GM12878 (cell line): Measurements from ENCODE around the gene CD58. TPM values are rescaled to one million over a fixed set of nuclear protein-coding genes. Genes with fewer than 3 reads are reported as not detected.

Experiments
- ATAC-seq: fragments of 200-7000 bp; cut with Tn5 transposase; 3 replicates; pipeline ENCODE4 v1.9.1; 2020; ENCODE audit warnings: mild to moderate bottlenecking, moderate library complexity
- BruUV-seq: library from RNA; stranded (reverse); fragments of 400-500 nt; replicated peaks from 2 replicates; lab custom pipeline; 2021; lab: Mats Ljungman, UMichigan
- CTCF ChIA-PET: fragments of 300-600 bp; sonication (Branson Sonifier 250); formaldehyde crosslinking; extraction: SDS; loops from one replicate; lab custom pipeline; 2021; ENCODE audit warnings: inconsistent platforms; lab: Yijun Ruan, JAX
- POLR2A ChIA-PET: fragments of 350-600 bp; formaldehyde crosslinking; extraction: SDS; loops from one replicate; lab custom pipeline; 2021; ENCODE audit warnings: inconsistent platforms; lab: Charles Lee
- RAD21 ChIA-PET: fragments of 300-600 bp; sonication (Branson Sonifier 250); formaldehyde crosslinking; loops from one replicate; lab custom pipeline; 2023; ENCODE audit warnings: antibody characterized with exemption; ENCODE audit not compliant: unreplicated experiment; lab: Charles Lee
- SMC1A ChIA-PET: fragments of 300-600 bp; sonication (Branson Sonifier 250); formaldehyde crosslinking; loops from one replicate; lab custom pipeline; 2023; ENCODE audit not compliant: unreplicated experiment, uncharacterized antibody; lab: Charles Lee
- DNase-seq: peaks from one replicate; pipeline ENCODE4 v3.0.0-alpha.2; 2011; ENCODE audit warnings: low read depth, low spot score
- FAIRE-seq: peaks from 3 replicates; lab custom pipeline; 2011; peaks lifted over from hg19 to GRCh38; lab: Jason Lieb, UNC
- H2AFZ ChIP-seq: 2 replicates; pipeline ENCODE4 v1.6.0; 2011; ENCODE audit warnings: low read depth, low read length, control low read depth; ENCODE audit not compliant: control insufficient read depth
- H3K27ac ChIP-seq: 2 replicates; pipeline ENCODE4 v1.5.1; 2011; ENCODE audit warnings: control low read depth; ENCODE audit not compliant: control insufficient read depth, insufficient read depth
- H3K27me3 ChIP-seq, 2 experiments: replicated peaks in 1 of 2; 2 replicates each; pipeline versions ENCODE4 v1.6.0 to v1.6.1; 2011; ENCODE audit warnings: low read length in 1 of 2; ENCODE audit not compliant: control insufficient read depth in 2 of 2, insufficient read depth in 2 of 2
- H3K36me3 ChIP-seq, 2 experiments: 2 replicates each; pipeline ENCODE4 v1.5.1; 2011; ENCODE audit warnings: low read length in 1 of 2; ENCODE audit not compliant: control insufficient read depth in 2 of 2, insufficient read depth in 2 of 2
- H3K4me1 ChIP-seq: 2 replicates; pipeline ENCODE4 v1.6.1; 2011; ENCODE audit warnings: mild to moderate bottlenecking, low read length, moderate library complexity, mixed read lengths; ENCODE audit not compliant: control insufficient read depth, insufficient read depth
- H3K4me2 ChIP-seq: 2 replicates; pipeline ENCODE4 v1.6.0; 2011; ENCODE audit warnings: control low read depth; ENCODE audit not compliant: control insufficient read depth, insufficient read depth
- H3K4me3 ChIP-seq: fragments of 200-600 bp; sonication (generic); 2 replicates; pipeline ENCODE4 v1.5.1; 2016
- H3K79me2 ChIP-seq: 2 replicates; pipeline ENCODE4 v1.6.0; 2011; ENCODE audit warnings: low read length; ENCODE audit not compliant: control insufficient read depth, insufficient read depth
- H3K9ac ChIP-seq: 2 replicates; pipeline ENCODE4 v1.8.0; 2011; ENCODE audit warnings: low read length, control low read depth, mixed read lengths; ENCODE audit not compliant: control insufficient read depth, insufficient read depth
- H3K9me3 ChIP-seq: replicated peaks from 3 replicates; pipeline ENCODE4 v1.5.1; 2011; ENCODE audit warnings: mild to moderate bottlenecking, low read length; ENCODE audit not compliant: control insufficient read depth, insufficient read depth
- H4K20me1 ChIP-seq: 2 replicates; pipeline ENCODE4 v1.6.0; 2011; ENCODE audit not compliant: control insufficient read depth, insufficient read depth
- FOS ChIP-seq: IDR thresholded peaks from 3 replicates; pipeline ENCODE4 v1.6.1; 2011; ENCODE audit warnings: borderline replicate concordance; ENCODE audit not compliant: insufficient read length; ENCODE audit errors: extremely low read depth
- GATAD2B ChIP-seq: fragments of 450-650 bp; conservative IDR thresholded peaks from 2 replicates; pipeline ENCODE4 v1.6.1; 2017; ENCODE audit warnings: low read depth, mild to moderate bottlenecking, moderate library complexity
- JUND ChIP-seq: IDR thresholded peaks from 2 replicates; pipeline ENCODE4 v1.6.1; 2012; ENCODE audit warnings: low read depth, mild to moderate bottlenecking, low read length, improper control_type of control experiment, moderate library complexity
- MTA2 ChIP-seq: fragments of 450-650 bp; IDR thresholded peaks from 2 replicates; pipeline ENCODE4 v1.6.1; 2016; ENCODE audit warnings: low read depth, mild to moderate bottlenecking, moderate library complexity
- NFYA ChIP-seq: IDR thresholded peaks from 2 replicates; pipeline ENCODE4 v1.6.1; 2011; ENCODE audit warnings: low read depth, mild to moderate bottlenecking, low read length, improper control_type of control experiment, borderline replicate concordance
- NFYB ChIP-seq: IDR thresholded peaks from 2 replicates; pipeline ENCODE4 v1.6.1; 2011; ENCODE audit warnings: low read depth, mild to moderate bottlenecking, low read length, improper control_type of control experiment, moderate library complexity; ENCODE audit not compliant: insufficient read depth
- PAX5 ChIP-seq: IDR thresholded peaks from 2 replicates; pipeline ENCODE4 v1.6.1; 2011; ENCODE audit warnings: low read depth, low read length, borderline replicate concordance
- SMARCA5 ChIP-seq: fragments of 450-650 bp; IDR thresholded peaks from 2 replicates; pipeline ENCODE4 v1.6.1; 2017; ENCODE audit warnings: mild to moderate bottlenecking
- ZZZ3 ChIP-seq: IDR thresholded peaks from 2 replicates; pipeline ENCODE4 v1.6.1; 2011; ENCODE audit warnings: low read depth; ENCODE audit not compliant: control insufficient read depth, insufficient read length
- WGBS: methylation state at CpG from one replicate; pipeline ENCODE4 v1.1.6; 2016; ENCODE audit warnings: low lambda C conversion rate; ENCODE audit not compliant: insufficient replicate concordance, insufficient coverage; ENCODE audit errors: missing lambda C conversion rate; 5-methylcytosine and 5-hydroxymethylcytosine counted together
- in situ Hi-C: fragments of 300-500 bp; cut with MboI; formaldehyde crosslinking; loops from 9 replicates; pipeline ENCODE4 v1.14.3; 2018; ENCODE audit warnings: mixed read lengths
- intact Hi-C: fragments of 100-400 bp; cut with micrococcal nuclease; formaldehyde crosslinking; loops from one replicate; pipeline ENCODE4 v1.14.2; 2022; ENCODE audit not compliant: unreplicated experiment
- polyA plus RNA-seq, 11 experiments: library from polyadenylated mRNA; depleted of rRNA in 4 of 11; unstranded in 6 of 11; stranded (reverse) in 5 of 11; fragments of >200 nt; fragmentation: Nextera tagmentation in 4 of 11; fragmentation: Illumina TruSeq in 1 of 11; extraction: Ambion mirVana in 4 of 11; extraction: Trizol in 1 of 11; gene quantifications; 1 replicate in 1 of 11; 2 replicates in 10 of 11; pipeline versions ENCODE4 v1.2.1 to v1.2.3, GENCODE V29; 2011 to 2016; ENCODE audit warnings: inconsistent platforms in 2 of 11, missing spikeins in 2 of 11, low read depth in 1 of 11
- total RNA-seq, 4 experiments: library from RNA; depleted of rRNA in 3 of 4; stranded (reverse); fragments of >200 nt in 3 of 4; fragmentation: Illumina TruSeq in 1 of 4; extraction: Trizol in 1 of 4; gene quantifications; 2 replicates each; pipeline versions ENCODE4 v1.2.1 to v1.2.3, GENCODE V29; 2013 to 2021
- TF ChIP-seq, protein P1 (sequence below): fragments of 450-650 bp; IDR thresholded peaks from 2 replicates; pipeline ENCODE4 v1.6.1; 2017; ENCODE audit warnings: low read depth, mild to moderate bottlenecking, moderate library complexity

The CD58 gene
- total and polyA plus RNA-seq, 10 of the 15 experiments (the other 5 are each of a cell fraction or from before 2014, with no cell fraction given) = 70.4 to 252 (median 129) TPM

GRCh38 chr1:116496898-116497297, 73.9 kb downstream of the CD58 start:
- intact Hi-C loops = no loop called here
- H3K9ac ChIP-seq = no peak overlapping the region

More at GRCh38 chr1:116496898-116497297, 73.9 kb downstream of the CD58 start:
- FAIRE-seq = no peak
- in situ Hi-C loops = no loop called here
- TF ChIP-seq NFYB (no peak), FOS (no peak), ZZZ3 (no peak), GATAD2B (no peak), NFYA (no peak), MTA2 (no peak), JUND (no peak), PAX5 (no peak), SMARCA5 (no peak)
- TF ChIP-seq, protein P1, sequence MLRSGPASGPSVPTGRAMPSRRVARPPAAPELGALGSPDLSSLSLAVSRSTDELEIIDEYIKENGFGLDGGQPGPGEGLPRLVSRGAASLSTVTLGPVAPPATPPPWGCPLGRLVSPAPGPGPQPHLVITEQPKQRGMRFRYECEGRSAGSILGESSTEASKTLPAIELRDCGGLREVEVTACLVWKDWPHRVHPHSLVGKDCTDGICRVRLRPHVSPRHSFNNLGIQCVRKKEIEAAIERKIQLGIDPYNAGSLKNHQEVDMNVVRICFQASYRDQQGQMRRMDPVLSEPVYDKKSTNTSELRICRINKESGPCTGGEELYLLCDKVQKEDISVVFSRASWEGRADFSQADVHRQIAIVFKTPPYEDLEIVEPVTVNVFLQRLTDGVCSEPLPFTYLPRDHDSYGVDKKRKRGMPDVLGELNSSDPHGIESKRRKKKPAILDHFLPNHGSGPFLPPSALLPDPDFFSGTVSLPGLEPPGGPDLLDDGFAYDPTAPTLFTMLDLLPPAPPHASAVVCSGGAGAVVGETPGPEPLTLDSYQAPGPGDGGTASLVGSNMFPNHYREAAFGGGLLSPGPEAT = no peak
- TF ChIP-seq, all 136 proteins: peak for 0
- Histone ChIP-seq H3K27ac (no peak overlapping the region), H3K4me3 (no peak overlapping the region), H3K9me3 (no peaks in the 10 kb centered on the region), H3K27me3 (no peaks in the 10 kb centered on the region), H2AFZ (no peak overlapping the region), H3K4me2 (no peak overlapping the region), H3K4me1 (no peaks in the 10 kb centered on the region), H4K20me1 (no peaks in the 10 kb centered on the region), H3K36me3 (peaks cover 0 to 5% of the 10 kb centered on the region in 2 experiments; a peak in 3 of 4 replicates), H3K79me2 (no peaks in the 10 kb centered on the region)
- BruUV-seq = no TSS peak
- 77% methylated on average over 2 of the region's 2 CpGs for WGBS
- ChIA-PET CTCF (interaction anchor here (1.1 to 12.7 kb wide), 3 partner anchors 11 to 357 kb away, joined by 3 to 230 read pairs (median 103); no protein-coding TSS in a partner anchor), SMC1A (interaction anchor here (4.7 to 6.4 kb wide), 2 partner anchors 11 to 358 kb away, joined by 36 to 81 read pairs; no protein-coding TSS in a partner anchor), POLR2A (interaction anchor here (1.1 kb wide), 1 partner anchor 18 kb away, joined by 4 read pairs; no protein-coding TSS in a partner anchor), RAD21 (interaction anchor here (0.6 to 1.8 kb wide), 2 partner anchors 14 to 358 kb away, joined by 3 to 7 read pairs; no protein-coding TSS in a partner anchor)
- ATAC-seq = no peak
- no peak for DNase-seq
